ENCODE results near the gene TRAPPC1. TPM values are rescaled to one million over a fixed set of nuclear protein-coding genes. Genes with fewer than 3 reads are reported as not detected.
"Not testable (repeated sequence)": the region's sequence is repeated elsewhere in the genome, so short reads cannot be mapped to it uniquely, and the experiment has no call there.

Gene TRAPPC1, protein sequence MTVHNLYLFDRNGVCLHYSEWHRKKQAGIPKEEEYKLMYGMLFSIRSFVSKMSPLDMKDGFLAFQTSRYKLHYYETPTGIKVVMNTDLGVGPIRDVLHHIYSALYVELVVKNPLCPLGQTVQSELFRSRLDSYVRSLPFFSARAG
- 215 TPM for polyA plus RNA-seq (2013, experiment 1 of 2; ENCODE audit: insufficient read length)
- polyA plus RNA-seq (2013, experiment 2 of 2; ENCODE audit: insufficient read length) = 203 TPM

DNA sequence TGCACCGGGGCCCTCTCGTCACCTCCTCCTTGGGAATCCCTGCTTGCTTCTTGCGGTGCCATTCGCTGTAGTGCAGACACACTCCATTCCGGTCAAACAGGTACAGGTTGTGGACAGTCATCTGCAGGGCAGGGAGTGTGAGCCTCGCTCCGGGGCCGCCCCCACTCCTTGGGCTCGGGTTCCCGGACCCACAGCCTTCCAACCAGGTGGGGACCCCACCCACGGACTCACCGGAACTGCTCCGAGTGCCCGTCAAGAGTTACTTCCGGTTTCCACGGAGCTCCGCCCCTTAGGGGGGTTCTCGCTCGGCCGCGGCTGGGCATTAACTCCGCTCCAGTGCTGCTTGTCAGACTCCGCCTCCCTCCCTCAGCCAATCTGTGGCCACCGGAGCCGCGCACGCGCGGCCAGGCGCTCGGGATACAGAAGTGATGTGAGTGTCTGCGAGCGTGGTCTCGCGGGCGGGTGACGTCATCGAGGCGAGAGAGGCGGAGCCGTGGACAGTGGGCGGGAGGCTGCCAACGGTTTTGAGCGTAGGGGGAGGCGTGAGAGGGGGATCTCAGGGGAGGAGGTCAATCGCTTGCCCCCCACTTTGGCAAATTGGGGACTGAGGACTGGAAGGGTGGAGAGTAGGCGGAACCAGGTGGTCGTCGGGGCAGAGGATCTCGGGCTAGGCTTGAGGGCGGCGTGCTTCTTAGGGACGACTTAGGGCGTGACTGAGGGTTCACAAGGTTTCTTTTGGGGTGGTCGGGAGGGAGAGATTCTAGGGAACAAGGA is at the start of gene TRAPPC1, which contains the start of gene CNTROB:
Gene TRAPPC1 (minus strand): TSS at position 238 of the 774 bp plus-strand sequence. CDS start 117 bp downstream, at position 121.
Gene CNTROB (plus strand): TSS at position 498 of the 774 bp plus-strand sequence. CDS start 874 bp downstream, outside the sequence.
- DNase-seq = peak; percentile 99

DNA sequence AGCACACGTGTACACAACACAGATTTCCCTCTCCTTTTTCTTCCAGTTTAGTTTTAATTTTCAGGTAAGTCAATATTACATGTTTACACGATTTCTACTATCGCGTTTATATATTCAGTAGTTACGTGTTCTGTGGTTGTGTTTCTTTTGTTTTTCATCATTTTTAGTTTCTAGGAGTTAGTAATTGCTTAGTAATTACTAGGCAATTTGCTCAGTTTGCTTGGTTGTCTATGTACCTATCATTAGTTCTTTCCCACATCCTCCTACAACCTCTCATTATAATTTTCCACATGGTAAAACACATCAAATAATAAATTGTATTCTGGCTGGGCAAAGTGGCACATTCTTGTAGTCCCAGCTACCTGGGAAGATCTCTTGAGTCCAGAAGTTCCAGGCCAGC is 46.1 kb upstream of the TRAPPC1 start:
- DNase-seq = no peak

GRCh38 chr17:7977039-7977438 is 45.3 kb upstream of the TRAPPC1 start:
- no peak for DNase-seq

GRCh38 chr17:7974638-7975131 is 42.9 kb upstream of the TRAPPC1 start:
- no peak for DNase-seq

DNA sequence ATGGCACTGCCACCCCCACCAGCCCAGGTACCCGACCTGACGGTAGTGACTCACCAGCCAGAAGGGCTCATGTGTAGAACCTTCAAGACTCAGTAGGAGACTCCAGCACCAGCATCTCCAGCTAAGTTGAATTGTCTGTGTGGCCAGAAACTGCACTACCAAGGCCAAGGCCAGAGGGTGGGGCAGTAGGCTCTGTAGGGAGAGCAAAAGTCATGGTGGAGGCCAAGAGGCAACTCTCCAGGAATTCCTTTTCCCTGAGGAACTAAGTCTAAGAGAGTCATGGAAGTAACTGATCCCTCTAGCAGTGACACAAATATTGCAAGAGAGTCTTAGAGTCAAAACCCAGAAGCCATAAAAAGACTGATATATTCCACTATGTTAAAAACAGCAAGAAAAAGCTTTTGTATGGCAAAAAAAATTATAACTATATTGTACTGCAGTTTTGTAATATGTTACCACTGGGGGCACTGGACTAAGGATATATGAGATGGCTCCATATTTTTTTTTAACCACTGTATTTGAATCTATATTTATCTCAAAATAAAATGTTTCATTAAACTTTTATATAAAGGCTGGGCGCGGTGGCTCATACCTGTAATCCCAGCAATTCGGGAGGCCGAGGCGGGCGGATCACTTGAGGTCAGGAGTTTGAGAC is 40.5 kb upstream of the TRAPPC1 start:
- DNase-seq = no peak

DNA sequence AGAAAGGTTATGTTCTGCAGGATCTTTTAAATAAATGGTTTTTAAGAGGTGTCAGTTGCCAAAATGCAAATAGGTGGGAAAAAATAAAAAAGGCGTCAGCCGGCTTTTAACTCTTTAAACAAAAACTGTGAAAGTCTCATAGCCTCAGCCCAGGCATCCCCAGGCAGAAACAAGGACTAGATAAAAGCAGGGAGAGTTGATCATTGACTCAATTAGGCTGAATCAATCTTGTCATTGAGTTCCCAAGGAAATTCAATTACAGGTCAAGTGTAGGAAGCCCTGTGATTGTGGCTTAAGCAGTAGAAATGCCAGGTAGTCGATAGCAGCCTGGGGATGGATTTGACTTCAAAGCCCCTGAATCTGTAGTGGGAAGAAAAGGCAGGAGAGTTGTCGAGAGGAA is 39.9 kb upstream of the TRAPPC1 start:
- DNase-seq = no peak

DNA sequence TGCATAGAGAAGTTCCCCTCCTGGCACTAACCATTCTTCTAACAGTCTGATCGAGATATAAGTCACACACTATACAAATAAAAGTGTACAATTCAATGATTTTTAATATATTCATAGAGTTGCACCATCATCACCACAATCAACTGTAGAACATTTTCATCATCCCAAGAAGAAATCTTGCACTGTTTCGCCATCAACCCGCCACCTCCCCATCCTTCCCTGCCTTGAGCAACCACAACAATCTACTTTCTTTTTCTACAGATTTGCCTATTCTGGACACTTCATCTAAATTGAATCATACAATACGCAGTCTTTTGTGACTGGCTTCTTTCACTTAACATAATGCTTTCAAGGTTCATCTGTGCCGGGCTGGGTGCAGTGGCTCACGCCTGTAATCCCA is 37.7 kb upstream of the TRAPPC1 start:
- no peak for DNase-seq

- DNase-seq = no peak
These were observed 36.0 kb upstream of the TRAPPC1 start for GRCh38 chr17:7967751-7968150.

- no peak for DNase-seq
These were observed 29.7 kb upstream of the TRAPPC1 start for GRCh38 chr17:7961421-7961820.

GRCh38 chr17:7959503-7960253 is 27.9 kb upstream of the TRAPPC1 start:
- no peak for DNase-seq

- peak; percentile 18 for DNase-seq
These were observed 24.7 kb upstream of the TRAPPC1 start for GRCh38 chr17:7956228-7956965.

DNA sequence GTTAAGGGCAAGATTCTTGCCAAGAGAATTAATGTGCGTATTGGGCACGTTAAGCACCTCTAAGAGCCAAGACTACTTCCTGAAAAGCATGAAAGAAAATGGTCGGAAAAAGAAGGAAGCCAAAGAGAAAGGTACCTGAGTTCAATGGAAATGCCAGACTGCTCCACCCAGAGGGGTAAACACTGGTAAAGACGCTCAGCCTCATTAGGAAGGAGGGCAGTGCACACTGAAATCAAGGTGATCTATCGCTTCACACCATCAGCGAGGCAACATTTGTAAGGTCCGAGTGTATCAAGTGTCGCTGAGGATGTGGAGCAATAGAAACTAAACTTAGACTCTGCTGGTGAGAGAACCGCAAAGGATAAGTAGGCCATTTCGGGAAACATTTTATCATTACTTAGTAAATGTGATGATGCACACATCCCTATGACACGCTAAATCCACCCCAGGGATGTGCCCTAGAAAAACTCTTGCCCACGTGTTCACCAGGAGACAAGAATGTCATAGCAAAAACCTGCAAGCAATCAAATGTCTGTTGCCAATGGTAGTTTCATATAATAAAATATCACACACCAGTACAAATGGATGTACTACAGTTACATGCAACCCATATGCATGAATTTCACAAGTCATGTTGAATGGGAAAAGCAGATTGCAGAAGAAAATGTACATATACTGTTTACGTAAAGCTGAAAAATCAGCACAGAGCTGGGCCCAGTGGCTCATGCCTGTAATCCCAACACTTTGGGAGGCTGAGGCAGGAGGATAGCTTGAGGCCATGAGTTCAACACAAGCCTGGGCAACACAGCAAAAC is 23.9 kb upstream of the TRAPPC1 start:
- DNase-seq = peak; percentile 4

GRCh38 chr17:7953266-7953665 is 21.5 kb upstream of the TRAPPC1 start:
- DNase-seq = not testable (repeated sequence)

- DNase-seq = no peak
These were observed 19.5 kb upstream of the TRAPPC1 start for GRCh38 chr17:7951143-7951792.

DNA sequence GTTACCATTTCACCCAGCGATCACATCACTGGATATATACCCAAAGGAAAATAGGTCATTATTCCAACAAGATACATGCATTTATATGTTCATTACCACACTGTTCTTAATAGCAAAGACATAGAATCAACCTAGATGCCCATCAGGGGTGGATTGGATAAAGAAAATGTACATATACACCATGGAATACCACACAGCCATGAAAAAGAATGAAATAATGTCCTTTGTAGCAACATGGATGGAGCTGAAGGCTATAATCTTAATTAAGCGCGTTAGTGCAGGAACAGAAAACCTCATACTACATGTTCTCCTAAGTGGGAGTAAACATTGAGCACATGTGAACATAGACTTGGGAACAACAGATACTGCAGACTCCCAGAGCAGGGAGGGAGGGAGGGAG is 18.8 kb upstream of the TRAPPC1 start:
- DNase-seq = no peak

GRCh38 chr17:7947651-7948050 is 15.9 kb upstream of the TRAPPC1 start:
- no peak for DNase-seq

DNA sequence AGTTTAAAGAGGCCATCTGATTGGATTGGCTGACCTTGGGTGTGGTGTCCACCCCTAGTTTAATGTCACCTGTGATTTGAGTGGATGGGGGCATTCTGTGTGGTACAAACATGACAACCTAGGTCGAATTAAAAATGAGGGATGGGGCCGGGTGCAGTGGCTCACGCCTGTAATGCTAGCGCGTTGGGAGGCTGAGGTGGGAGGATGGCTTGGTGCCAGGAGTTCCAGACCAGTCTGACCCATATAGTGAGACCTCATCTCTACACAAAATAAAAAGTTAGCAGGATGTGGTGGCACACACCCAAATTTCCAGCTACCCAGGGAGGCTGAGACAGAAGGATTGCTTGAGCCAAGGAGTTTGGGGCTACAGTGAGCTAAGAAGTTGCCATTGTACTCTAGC is 14.7 kb upstream of the TRAPPC1 start:
- DNase-seq = no peak

DNA sequence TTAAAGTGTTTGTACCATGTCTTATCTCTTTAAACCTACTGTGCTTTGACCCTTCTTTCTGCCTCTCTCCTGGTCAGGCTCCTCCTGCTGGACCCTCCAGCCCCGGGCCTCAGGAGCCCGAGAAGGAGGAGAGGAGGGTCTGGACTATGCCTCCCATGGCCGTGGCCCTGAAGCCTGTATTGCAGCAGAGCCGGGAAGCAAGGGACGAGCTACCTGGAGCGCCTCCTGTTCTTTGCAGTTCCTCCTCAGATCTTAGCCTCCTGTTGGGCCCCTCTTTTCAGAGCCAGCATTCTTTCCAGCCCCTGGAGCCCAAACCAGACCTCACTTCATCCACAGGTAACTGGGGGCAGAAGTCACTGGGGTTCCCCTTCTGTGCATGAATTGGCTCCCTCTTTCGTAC is 13.9 kb upstream of the TRAPPC1 start:
- DNase-seq = no peak

GRCh38 chr17:7944326-7944725 is 12.6 kb upstream of the TRAPPC1 start:
- DNase-seq = no peak

DNA sequence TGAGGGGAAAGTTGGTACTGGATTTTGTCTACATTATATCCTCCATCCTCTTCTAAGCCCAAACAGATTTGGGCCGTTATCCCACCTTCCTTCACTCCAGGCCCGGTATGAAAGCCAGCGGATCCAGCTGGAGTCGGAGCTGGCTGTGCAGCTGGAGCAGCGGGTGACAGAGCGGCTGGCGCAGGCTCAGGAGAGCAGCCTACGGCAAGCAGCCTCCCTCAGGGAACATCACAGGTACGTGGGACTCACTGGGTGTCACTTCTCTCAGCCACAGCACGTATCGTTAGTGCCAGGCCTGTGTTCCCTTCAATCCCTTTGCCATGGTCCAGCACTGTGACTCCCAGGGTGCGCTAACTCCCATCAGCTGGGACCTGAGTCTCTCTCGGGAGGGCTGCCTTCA is 11.5 kb upstream of the TRAPPC1 start:
- DNase-seq = no peak

Data from fibroblast of skin of scalp (primary cell).